Fibroblast of the aortic adventitia (primary cell): Measurements from ENCODE around the gene ZNF816. TPM values are rescaled to one million over a fixed set of nuclear protein-coding genes. Genes with fewer than 3 reads are reported as not detected.

Experiments
- DNase-seq: peaks from one replicate; pipeline ENCODE4 v3.0.0-alpha.2; 2010; ENCODE audit warnings: low read depth
- H3K4me3 ChIP-seq: 2 replicates; pipeline ENCODE4 v1.5.1; 2011; ENCODE audit warnings: low read depth, mild to moderate bottlenecking, control low read depth, low read length, moderate library complexity
- total RNA-seq: library from RNA; depleted of rRNA; stranded (reverse); fragments of >200 nt; gene quantifications from 2 replicates; pipeline ENCODE4 v1.2.3, GENCODE V29; 2012; ENCODE audit warnings: low replicate concordance
- TF ChIP-seq, protein P1 (sequence below): IDR thresholded peaks from 2 replicates; pipeline ENCODE4 v1.5.1; 2011; ENCODE audit warnings: mild to moderate bottlenecking, low read length, control low read depth, inconsistent platforms; ENCODE audit not compliant: insufficient read depth

Gene ZNF816
- total RNA-seq, 1 donor: 7.4 TPM

DNA sequence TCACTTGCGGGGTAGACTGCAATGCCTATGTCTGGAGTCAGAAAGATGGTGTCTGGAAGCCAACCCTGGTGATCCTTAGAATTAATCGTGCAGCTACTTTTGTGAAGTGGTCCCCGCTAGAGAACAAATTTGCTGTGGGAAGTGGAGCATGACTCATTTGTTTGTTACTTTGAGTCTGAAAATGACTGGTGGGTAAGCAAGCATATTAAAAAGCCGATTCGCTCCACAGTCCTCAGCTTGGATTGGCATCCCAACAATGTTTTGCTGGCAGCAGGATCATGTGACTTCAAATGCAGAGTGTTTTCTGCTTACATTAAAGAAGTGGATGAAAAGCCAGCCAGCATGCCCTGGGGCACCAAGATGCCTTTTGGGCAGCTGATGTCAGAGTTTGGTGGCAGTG, 41.6 kb upstream of the ZNF816 start:
- TF ChIP-seq, protein P1, sequence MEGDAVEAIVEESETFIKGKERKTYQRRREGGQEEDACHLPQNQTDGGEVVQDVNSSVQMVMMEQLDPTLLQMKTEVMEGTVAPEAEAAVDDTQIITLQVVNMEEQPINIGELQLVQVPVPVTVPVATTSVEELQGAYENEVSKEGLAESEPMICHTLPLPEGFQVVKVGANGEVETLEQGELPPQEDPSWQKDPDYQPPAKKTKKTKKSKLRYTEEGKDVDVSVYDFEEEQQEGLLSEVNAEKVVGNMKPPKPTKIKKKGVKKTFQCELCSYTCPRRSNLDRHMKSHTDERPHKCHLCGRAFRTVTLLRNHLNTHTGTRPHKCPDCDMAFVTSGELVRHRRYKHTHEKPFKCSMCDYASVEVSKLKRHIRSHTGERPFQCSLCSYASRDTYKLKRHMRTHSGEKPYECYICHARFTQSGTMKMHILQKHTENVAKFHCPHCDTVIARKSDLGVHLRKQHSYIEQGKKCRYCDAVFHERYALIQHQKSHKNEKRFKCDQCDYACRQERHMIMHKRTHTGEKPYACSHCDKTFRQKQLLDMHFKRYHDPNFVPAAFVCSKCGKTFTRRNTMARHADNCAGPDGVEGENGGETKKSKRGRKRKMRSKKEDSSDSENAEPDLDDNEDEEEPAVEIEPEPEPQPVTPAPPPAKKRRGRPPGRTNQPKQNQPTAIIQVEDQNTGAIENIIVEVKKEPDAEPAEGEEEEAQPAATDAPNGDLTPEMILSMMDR: no peak
- no peak for DNase-seq
- H3K4me3 ChIP-seq: no peak overlapping the region

DNA sequence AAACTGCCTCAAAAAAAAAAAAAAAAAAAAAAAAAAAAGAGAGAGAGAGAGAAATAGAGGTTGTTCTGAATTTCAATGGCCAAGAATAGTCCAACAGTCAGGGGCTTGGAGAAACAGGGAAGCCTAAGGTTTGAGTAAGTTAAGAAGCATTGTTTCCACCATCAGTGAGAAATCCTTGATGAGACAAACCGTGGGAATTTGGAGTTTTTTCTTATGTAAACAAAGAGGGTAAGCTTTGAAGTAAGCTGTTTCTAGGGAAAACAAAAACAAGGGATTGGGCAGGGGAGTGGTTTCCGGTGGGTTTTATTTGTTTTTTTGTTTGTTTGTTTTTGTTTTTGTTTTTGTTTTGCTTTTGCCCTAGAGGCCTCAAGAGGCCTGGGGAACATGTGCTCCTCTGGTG, 39.8 kb upstream of the ZNF816 start:
- TF ChIP-seq, protein P1: no peak
- no peak overlapping the region for H3K4me3 ChIP-seq
- no peak for DNase-seq

DNA sequence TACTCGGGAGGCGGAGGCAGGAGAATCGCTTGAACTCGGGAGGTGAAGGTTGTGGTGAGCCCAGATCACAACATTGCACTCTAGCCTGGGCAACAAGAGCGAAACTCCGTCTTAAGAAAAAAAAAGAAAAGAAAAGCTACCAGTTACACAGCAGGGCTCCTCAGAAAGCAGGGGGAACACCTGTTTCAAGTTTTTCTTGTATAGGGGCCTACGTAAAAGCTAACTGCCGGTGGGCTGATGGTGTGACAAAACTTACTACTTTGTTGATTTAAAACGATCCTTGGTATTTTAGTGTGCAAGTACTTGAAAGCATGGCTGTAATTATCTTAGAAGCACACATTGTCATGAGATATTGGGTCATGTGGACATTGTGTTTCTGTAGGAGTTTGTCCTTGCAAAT, 35.3 kb upstream of the ZNF816 start:
- TF ChIP-seq, protein P1: no peak

DNA sequence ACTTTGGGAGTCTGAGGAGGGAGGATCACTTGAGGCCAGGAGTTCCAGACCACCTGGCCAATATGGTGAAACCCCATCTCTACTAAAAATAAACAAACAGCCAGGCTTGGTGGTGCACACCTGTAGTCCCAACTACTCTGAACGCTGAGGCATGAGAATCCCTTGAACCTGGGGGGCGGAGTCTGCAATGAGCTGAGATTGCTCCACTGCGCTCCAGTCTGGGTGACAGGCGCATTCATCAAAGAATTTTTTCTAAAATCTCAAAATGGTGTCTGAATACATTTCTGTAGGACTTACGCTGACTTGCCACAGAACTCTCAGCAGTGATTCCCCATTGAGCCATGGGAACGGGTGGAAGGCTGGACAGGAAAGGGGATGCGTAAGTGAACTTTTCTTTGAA, 33.0 kb upstream of the ZNF816 start:
- TF ChIP-seq, protein P1: no peak
- no peak for DNase-seq
- no peak overlapping the region for H3K4me3 ChIP-seq

More for the DNA sequence above, 35.3 kb upstream of the ZNF816 start:
- no peak for DNase-seq
- H3K4me3 ChIP-seq: no peak overlapping the region

DNA sequence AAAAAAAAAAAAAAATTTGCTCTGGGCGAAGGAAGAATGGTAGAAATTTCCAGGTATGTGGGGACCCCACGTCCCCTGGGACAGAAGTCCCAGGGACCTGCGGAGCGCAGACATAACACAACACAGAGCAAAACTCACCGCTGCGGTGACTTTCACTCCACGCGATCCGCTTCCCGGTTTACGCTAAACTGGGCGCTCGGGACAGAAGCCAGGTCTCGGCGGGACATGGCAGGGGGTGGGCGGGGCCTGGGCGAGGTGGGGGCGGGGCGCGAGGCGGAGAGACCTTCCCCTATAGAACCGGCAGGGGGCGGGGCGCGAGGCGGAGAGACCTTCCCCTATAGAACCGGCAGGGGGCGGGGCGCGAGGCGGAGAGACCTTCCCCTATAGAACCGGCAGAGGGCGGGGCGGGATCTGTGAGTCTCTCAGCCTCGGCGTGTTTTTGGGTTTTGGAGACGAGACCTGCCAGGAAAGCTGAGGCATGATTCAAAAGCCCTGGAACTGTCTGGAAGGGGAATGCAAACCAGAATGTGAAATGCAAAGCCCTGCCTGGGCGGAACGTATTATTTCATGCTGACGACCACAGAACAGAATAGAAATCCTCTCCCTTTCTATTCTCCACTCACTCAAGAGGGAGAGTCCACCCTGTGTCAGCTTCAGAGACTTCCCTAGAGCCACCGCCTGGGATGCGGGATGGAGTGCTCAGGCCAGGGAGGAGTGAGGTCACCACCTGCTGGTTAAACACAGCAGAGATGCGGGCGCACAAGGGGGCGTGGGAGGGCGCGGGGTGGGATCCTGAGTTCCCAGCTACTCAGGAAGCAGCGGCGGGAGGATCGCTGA, 30.9 kb upstream of the ZNF816 start:
- peak overlapping the region; percentile 69 for H3K4me3 ChIP-seq
- peak; percentile 78 for DNase-seq
- TF ChIP-seq, protein P1: peak; percentile 53

DNA sequence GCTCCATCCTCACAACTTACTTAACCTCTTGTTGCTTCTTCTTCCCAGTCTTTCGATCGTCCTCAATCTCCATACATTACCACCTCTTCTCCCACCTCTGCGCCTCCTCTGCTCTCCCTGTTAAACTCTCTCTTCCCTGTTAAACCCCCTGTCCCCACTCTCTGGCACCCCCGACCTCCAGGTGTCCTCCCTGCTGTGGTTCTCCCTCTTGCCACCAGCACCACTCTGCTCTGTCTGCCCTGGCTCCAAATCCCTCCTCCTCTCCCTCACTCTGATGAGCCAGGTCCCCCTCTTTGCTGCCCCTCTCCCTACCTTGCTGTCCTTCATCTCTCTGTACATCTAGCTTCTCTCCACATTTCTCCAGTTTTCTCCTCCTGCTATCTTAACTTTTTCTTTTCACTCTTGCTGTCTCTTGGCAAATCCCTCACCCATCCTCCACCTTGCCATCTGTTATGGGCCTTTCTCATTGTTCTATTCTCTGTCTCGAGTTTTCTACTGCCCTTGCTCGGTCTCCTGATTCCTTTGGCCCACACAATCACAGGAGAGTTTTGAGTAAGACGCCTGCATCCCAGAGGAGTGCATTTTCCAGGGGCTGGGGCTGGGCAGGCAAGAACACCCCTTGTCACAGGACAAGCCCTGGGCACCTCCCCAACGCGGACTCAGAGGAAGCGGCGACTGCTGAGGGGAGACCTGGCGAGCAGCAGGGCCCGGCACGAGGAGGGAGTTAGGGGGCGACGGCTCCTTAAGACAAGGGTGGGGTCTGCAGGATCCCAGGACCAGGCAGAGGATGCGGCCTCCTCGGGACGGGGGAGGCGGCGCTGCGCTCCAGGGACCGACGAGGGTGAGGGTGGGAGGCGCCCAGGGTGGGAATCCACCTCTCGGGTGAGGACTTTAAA, 29.7 kb upstream of the ZNF816 start:
- DNase-seq: peak; percentile 5
- H3K4me3 ChIP-seq: peak overlapping the region; percentile 67
- TF ChIP-seq, protein P1: no peak
